HT1080 (cell line): Measurements from ENCODE around the gene COL13A1. TPM values are rescaled to one million over a fixed set of nuclear protein-coding genes. Genes with fewer than 3 reads are reported as not detected.
A peak's percentile ranks its signal among the peaks of the same experiment; 100 is the strongest.

Experiments
- DNase-seq: peaks from one replicate; pipeline ENCODE4 v3.0.0-alpha.2; 2015; ENCODE audit warnings: low read depth
- total RNA-seq: library from RNA; depleted of rRNA; stranded (reverse); fragments of >200 nt; shearing (Covaris generic); gene quantifications from 2 replicates; pipeline ENCODE4 v1.2.3, GENCODE V29; 2014

COL13A1 gene
- total RNA-seq, 1 experiment from 2014 or later = 114 TPM

- DNase-seq = no peak
These were observed 161.6 kb downstream of the COL13A1 start for GRCh38 chr10:69963178-69963834.

- no peak for DNase-seq
These were observed 162.4 kb downstream of the COL13A1 start for GRCh38 chr10:69963835-69964710.

- no peak for DNase-seq
These were observed 163.4 kb downstream of the COL13A1 start for GRCh38 chr10:69965086-69965485.

- DNase-seq = peak; percentile 32
These were observed 164.4 kb downstream of the COL13A1 start for GRCh38 chr10:69965919-69966662.

- peak; percentile 31 for DNase-seq
These were observed 167.1 kb downstream of the COL13A1 start for GRCh38 chr10:69968830-69969229.

GRCh38 chr10:69969977-69970376 is 168.3 kb downstream of the COL13A1 start:
- DNase-seq = no peak

- peak; percentile 13 for DNase-seq
These were observed 171.3 kb downstream of the COL13A1 start for GRCh38 chr10:69972981-69973397.

GRCh38 chr10:69973678-69974077 is 172.0 kb downstream of the COL13A1 start:
- no peak for DNase-seq

- DNase-seq = no peak
These were observed 172.9 kb downstream of the COL13A1 start for GRCh38 chr10:69974551-69975155.

- DNase-seq = peak; percentile 38
These were observed 175.3 kb downstream of the COL13A1 start for GRCh38 chr10:69976795-69977546.

- no peak for DNase-seq
These were observed 177.5 kb downstream of the COL13A1 start for GRCh38 chr10:69979174-69979573.

GRCh38 chr10:69980672-69981071 is 179.0 kb downstream of the COL13A1 start:
- no peak for DNase-seq

GRCh38 chr10:69988094-69988493 is 186.4 kb downstream of the COL13A1 start:
- DNase-seq = no peak

GRCh38 chr10:69991151-69991550 is 189.4 kb downstream of the COL13A1 start:
- DNase-seq = no peak

GRCh38 chr10:69994262-69994661 is 192.6 kb downstream of the COL13A1 start:
- peak; percentile 72 for DNase-seq

- DNase-seq = no peak
These were observed 194.9 kb downstream of the COL13A1 start for GRCh38 chr10:69996611-69997010.

- no peak for DNase-seq
These were observed 198.6 kb downstream of the COL13A1 start for GRCh38 chr10:70000262-70000661.

- DNase-seq = no peak
These were observed 205.6 kb downstream of the COL13A1 start for GRCh38 chr10:70007116-70007820.
